WTC11 (cell line): ENCODE measurements around the gene KLRC2. TPM values are rescaled to one million over a fixed set of nuclear protein-coding genes. Genes with fewer than 3 reads are reported as not detected.

Source experiments
- ATAC-seq: fragments of 200-7000 bp; cut with Tn5 transposase; 2 replicates; pipeline ENCODE4 v1.10.0; 2021; ENCODE audit warnings: mild to moderate bottlenecking, moderate library complexity
- CTCF ChIA-PET: fragments of 300-600 bp; sonication (Branson Sonifier 250); formaldehyde crosslinking; loops from one replicate; lab custom pipeline; 2021; ENCODE audit warnings: antibody characterized with exemption; lab: Charles Lee
- POLR2A ChIA-PET: fragments of 350-600 bp; sonication (Branson Sonifier 250); formaldehyde crosslinking; loops from one replicate; lab custom pipeline; 2021; ENCODE audit warnings: antibody characterized with exemption; lab: Charles Lee
- DNase-seq: peaks from one replicate; pipeline ENCODE4 v3.0.0; 2021; ENCODE audit warnings: low spot score
- H3K27ac Mint-ChIP-seq: 2 replicates; pipeline ENCODE4 v1.8.0; 2021; ENCODE audit warnings: mixed read lengths
- H3K27me3 Mint-ChIP-seq: 2 replicates; pipeline ENCODE4 v1.8.0; 2021; ENCODE audit warnings: low read depth, mild to moderate bottlenecking, moderate library complexity, mixed read lengths
- H3K36me3 Mint-ChIP-seq: 2 replicates; pipeline ENCODE4 v1.8.0; 2021; ENCODE audit warnings: mixed read lengths
- H3K4me1 Mint-ChIP-seq: 2 replicates; pipeline ENCODE4 v1.8.0; 2022; ENCODE audit warnings: mixed read lengths
- H3K4me3 Mint-ChIP-seq: 2 replicates; pipeline ENCODE4 v1.8.0; 2021; ENCODE audit warnings: mild to moderate bottlenecking, moderate library complexity, mixed read lengths
- H3K9me3 Mint-ChIP-seq: 2 replicates; pipeline ENCODE4 v1.8.0; 2021; ENCODE audit warnings: mixed read lengths
- ATF1 ChIP-seq: sonication (generic); formaldehyde crosslinking; IDR thresholded peaks from 2 replicates; pipeline ENCODE4 v1.8.1; 2023; ENCODE audit warnings: mild to moderate bottlenecking, moderate library complexity, missing genetic modification reagents
- ATF3 ChIP-seq: sonication (generic); formaldehyde crosslinking; conservative IDR thresholded peaks from 2 replicates; pipeline ENCODE4 v1.8.1; 2022; ENCODE audit warnings: mild to moderate bottlenecking, missing genetic modification reagents
- ELF4 ChIP-seq: sonication (generic); formaldehyde crosslinking; IDR thresholded peaks from 2 replicates; pipeline ENCODE4 v1.8.1; 2022; ENCODE audit warnings: low read depth, mild to moderate bottlenecking, moderate library complexity, missing genetic modification reagents
- GRHL2 ChIP-seq: fragments of 250-450 bp; sonication (Bioruptor Pico); IDR thresholded peaks from 2 replicates; pipeline ENCODE4 v1.8.0; 2022; ENCODE audit warnings: mild to moderate bottlenecking, moderate library complexity; ENCODE audit not compliant: insufficient replicate concordance, severe bottlenecking
- GTF2I ChIP-seq: fragments of 250-450 bp; sonication (Bioruptor Pico); conservative IDR thresholded peaks from 2 replicates; pipeline ENCODE4 v1.4.0; 2021; ENCODE audit warnings: mild to moderate bottlenecking
- JAZF1 ChIP-seq: fragments of 250-450 bp; sonication (Bioruptor Pico); IDR thresholded peaks from 2 replicates; pipeline ENCODE4 v1.9.0; 2021; ENCODE audit warnings: moderate library complexity, mild to moderate bottlenecking, inconsistent platforms
- KAT7 ChIP-seq: sonication (generic); formaldehyde crosslinking; IDR thresholded peaks from 2 replicates; pipeline ENCODE4 v1.8.1; 2023; ENCODE audit warnings: missing genetic modification reagents, mild to moderate bottlenecking, borderline replicate concordance
- MXD4 ChIP-seq: fragments of 250-450 bp; sonication (Bioruptor Pico); IDR thresholded peaks from 2 replicates; pipeline ENCODE4 v1.8.0; 2021; ENCODE audit warnings: mild to moderate bottlenecking, moderate library complexity, borderline replicate concordance
- OVOL2 ChIP-seq: fragments of 250-450 bp; sonication (Bioruptor Pico); IDR thresholded peaks from 2 replicates; pipeline ENCODE4 v1.9.0; 2021; ENCODE audit warnings: mild to moderate bottlenecking, borderline replicate concordance
- SMAD4 ChIP-seq: sonication (generic); formaldehyde crosslinking; IDR thresholded peaks from 2 replicates; pipeline ENCODE4 v1.8.0; 2022; ENCODE audit warnings: mild to moderate bottlenecking, missing genetic modification reagents
- SP1 ChIP-seq: sonication (generic); formaldehyde crosslinking; conservative IDR thresholded peaks from 2 replicates; pipeline ENCODE4 v1.8.1; 2022; ENCODE audit warnings: missing genetic modification reagents
- TEAD4 ChIP-seq: sonication (generic); formaldehyde crosslinking; IDR thresholded peaks from 2 replicates; pipeline ENCODE4 v1.8.0; 2022; ENCODE audit warnings: mild to moderate bottlenecking, missing genetic modification reagents
- TP53 ChIP-seq: sonication (generic); formaldehyde crosslinking; IDR thresholded peaks from 2 replicates; pipeline ENCODE4 v1.8.1; 2023; ENCODE audit warnings: mild to moderate bottlenecking, missing genetic modification reagents
- ZBTB21 ChIP-seq: sonication (generic); formaldehyde crosslinking; IDR thresholded peaks from 2 replicates; pipeline ENCODE4 v1.8.1; 2023; ENCODE audit warnings: mild to moderate bottlenecking, missing genetic modification reagents, borderline replicate concordance
- ZNF317 ChIP-seq: sonication (generic); formaldehyde crosslinking; IDR thresholded peaks from 2 replicates; pipeline ENCODE4 v1.8.1; 2023; ENCODE audit warnings: low read depth, mild to moderate bottlenecking, moderate library complexity, missing genetic modification reagents, borderline replicate concordance
- ZNF396 ChIP-seq: fragments of 250-450 bp; sonication (Bioruptor Pico); IDR thresholded peaks from 2 replicates; pipeline ENCODE4 v1.8.0; 2021; ENCODE audit warnings: mild to moderate bottlenecking, moderate library complexity, borderline replicate concordance
- ZNF423 ChIP-seq: fragments of 250-450 bp; sonication (Bioruptor Pico); IDR thresholded peaks from 2 replicates; pipeline ENCODE4 v2.1.2; 2022; ENCODE audit warnings: mild to moderate bottlenecking, moderate library complexity
- ZNF671 ChIP-seq: fragments of 250-450 bp; sonication (Bioruptor Pico); IDR thresholded peaks from 2 replicates; pipeline ENCODE4 v1.8.0; 2021; ENCODE audit warnings: mild to moderate bottlenecking
- total RNA-seq: library from RNA; stranded (reverse); gene quantifications from 3 replicates; pipeline ENCODE4 v1.2.3, GENCODE V29; 2021
- TF ChIP-seq, protein P1 (sequence below): sonication (generic); formaldehyde crosslinking; IDR thresholded peaks from 2 replicates; pipeline ENCODE4 v1.8.1; 2023; ENCODE audit warnings: mild to moderate bottlenecking, missing genetic modification reagents, moderate library complexity
- TF ChIP-seq, protein P2 (sequence below): fragments of 250-450 bp; sonication (Bioruptor Pico); IDR thresholded peaks from 2 replicates; pipeline ENCODE4 v1.9.0; 2021; ENCODE audit warnings: mild to moderate bottlenecking
- TF ChIP-seq, protein P3 (sequence below): sonication (generic); formaldehyde crosslinking; IDR thresholded peaks from 2 replicates; pipeline ENCODE4 v1.8.0; 2023; ENCODE audit warnings: missing genetic modification reagents
- TF ChIP-seq, protein P4 (sequence below): fragments of 250-450 bp; sonication (Bioruptor Pico); IDR thresholded peaks from 2 replicates; pipeline ENCODE4 v1.9.0; 2021; ENCODE audit warnings: mild to moderate bottlenecking, borderline replicate concordance
- TF ChIP-seq, protein P5 (sequence below): sonication (generic); formaldehyde crosslinking; IDR thresholded peaks from 2 replicates; pipeline ENCODE4 v1.8.1; 2023; ENCODE audit warnings: mild to moderate bottlenecking, missing genetic modification reagents, moderate library complexity
- TF ChIP-seq, protein P6 (sequence below): sonication (generic); formaldehyde crosslinking; IDR thresholded peaks from 2 replicates; pipeline ENCODE4 v1.8.0; 2022; ENCODE audit warnings: mild to moderate bottlenecking, missing genetic modification reagents
- TF ChIP-seq, protein P7 (sequence below): fragments of 250-450 bp; sonication (Bioruptor Pico); IDR thresholded peaks from 2 replicates; pipeline ENCODE4 v1.8.0; 2021; ENCODE audit warnings: mild to moderate bottlenecking

The KLRC2 gene
- total RNA-seq, 1 experiment from 2014 or later, result not detected

DNA sequence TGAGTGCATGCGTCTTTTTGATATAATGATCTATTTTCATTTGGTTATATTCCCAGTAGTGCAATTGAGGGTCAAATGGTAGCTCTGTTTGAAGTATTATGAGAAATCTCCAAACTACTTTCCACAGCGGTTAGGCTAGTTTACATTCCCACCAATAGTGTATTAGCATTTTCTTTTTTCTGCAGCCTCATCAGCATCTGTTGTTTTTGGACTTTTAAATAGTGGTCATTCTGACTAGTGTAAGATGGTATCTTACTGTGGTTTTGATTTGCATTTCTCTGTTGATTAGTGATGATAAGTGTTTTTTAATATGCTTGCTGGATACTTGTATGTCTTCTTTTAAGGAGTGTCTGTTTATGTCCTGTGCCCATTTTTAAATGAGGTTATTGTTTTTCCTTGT is 21.0 kb upstream of the KLRC2 start:
- CTCF ChIA-PET, result interaction anchor here (0.6 kb wide), 1 partner anchor 11 kb away, joined by 3 read pairs; no protein-coding TSS in a partner anchor

DNA sequence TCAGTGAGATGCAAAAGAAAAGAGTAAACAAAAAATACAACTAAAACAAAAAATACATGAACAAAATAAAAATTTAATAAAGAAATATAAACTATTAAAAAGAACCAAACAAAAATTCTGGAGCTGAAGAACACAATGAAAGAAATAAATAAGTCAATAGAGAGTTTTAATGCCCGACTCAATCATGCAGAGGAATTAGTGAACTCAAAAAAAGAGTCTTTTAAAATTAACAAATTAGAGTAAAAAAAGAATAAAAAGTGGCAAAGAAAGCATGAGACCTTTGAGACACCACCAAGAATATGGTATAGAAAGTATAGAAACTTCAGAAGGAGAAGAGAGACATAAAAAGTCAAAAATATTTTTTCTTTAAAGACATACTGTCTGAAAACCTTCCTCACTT is 20.0 kb upstream of the KLRC2 start:
- H3K36me3 Mint-ChIP-seq, result peaks cover 29% of the 10 kb centered on the region
- DNase-seq (no peak), ATAC-seq (no peak)
- ChIA-PET POLR2A (no interaction called here), CTCF (no interaction called here)
- H3K9me3 Mint-ChIP-seq, result peaks cover 46% of the 10 kb centered on the region
- no peak overlapping the region for H3K4me3 Mint-ChIP-seq
- H3K27ac Mint-ChIP-seq, result no peak overlapping the region
- no peaks in the 10 kb centered on the region for H3K27me3 Mint-ChIP-seq
- H3K4me1 Mint-ChIP-seq, result peaks cover 17% of the 10 kb centered on the region
- TF ChIP-seq, protein P1, sequence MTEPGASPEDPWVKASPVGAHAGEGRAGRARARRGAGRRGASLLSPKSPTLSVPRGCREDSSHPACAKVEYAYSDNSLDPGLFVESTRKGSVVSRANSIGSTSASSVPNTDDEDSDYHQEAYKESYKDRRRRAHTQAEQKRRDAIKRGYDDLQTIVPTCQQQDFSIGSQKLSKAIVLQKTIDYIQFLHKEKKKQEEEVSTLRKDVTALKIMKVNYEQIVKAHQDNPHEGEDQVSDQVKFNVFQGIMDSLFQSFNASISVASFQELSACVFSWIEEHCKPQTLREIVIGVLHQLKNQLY (CRISPR knock-in tag), result no peak
- TF ChIP-seq MXD4 (CRISPR knock-in tag) (no peak), TP53 (CRISPR knock-in tag) (no peak), ZNF396 (CRISPR knock-in tag) (no peak), TEAD4 (CRISPR knock-in tag) (no peak), ZNF317 (CRISPR knock-in tag) (no peak), ELF4 (CRISPR knock-in tag) (no peak), GRHL2 (CRISPR knock-in tag) (no peak), GTF2I (CRISPR knock-in tag) (no peak), ZNF671 (CRISPR knock-in tag) (no peak), ATF1 (CRISPR knock-in tag) (no peak), ZBTB21 (CRISPR knock-in tag) (no peak), SP1 (CRISPR knock-in tag) (no peak)
- TF ChIP-seq, protein P2, sequence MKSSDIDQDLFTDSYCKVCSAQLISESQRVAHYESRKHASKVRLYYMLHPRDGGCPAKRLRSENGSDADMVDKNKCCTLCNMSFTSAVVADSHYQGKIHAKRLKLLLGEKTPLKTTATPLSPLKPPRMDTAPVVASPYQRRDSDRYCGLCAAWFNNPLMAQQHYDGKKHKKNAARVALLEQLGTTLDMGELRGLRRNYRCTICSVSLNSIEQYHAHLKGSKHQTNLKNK (CRISPR knock-in tag), result no peak
- TF ChIP-seq, protein P3, sequence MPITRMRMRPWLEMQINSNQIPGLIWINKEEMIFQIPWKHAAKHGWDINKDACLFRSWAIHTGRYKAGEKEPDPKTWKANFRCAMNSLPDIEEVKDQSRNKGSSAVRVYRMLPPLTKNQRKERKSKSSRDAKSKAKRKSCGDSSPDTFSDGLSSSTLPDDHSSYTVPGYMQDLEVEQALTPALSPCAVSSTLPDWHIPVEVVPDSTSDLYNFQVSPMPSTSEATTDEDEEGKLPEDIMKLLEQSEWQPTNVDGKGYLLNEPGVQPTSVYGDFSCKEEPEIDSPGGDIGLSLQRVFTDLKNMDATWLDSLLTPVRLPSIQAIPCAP (CRISPR knock-in tag), result no peak

More for the DNA sequence above, 21.0 kb upstream of the KLRC2 start:
- H3K27ac Mint-ChIP-seq, result no peak overlapping the region
- no peak for TF ChIP-seq ZNF423
- TF ChIP-seq, protein P4, sequence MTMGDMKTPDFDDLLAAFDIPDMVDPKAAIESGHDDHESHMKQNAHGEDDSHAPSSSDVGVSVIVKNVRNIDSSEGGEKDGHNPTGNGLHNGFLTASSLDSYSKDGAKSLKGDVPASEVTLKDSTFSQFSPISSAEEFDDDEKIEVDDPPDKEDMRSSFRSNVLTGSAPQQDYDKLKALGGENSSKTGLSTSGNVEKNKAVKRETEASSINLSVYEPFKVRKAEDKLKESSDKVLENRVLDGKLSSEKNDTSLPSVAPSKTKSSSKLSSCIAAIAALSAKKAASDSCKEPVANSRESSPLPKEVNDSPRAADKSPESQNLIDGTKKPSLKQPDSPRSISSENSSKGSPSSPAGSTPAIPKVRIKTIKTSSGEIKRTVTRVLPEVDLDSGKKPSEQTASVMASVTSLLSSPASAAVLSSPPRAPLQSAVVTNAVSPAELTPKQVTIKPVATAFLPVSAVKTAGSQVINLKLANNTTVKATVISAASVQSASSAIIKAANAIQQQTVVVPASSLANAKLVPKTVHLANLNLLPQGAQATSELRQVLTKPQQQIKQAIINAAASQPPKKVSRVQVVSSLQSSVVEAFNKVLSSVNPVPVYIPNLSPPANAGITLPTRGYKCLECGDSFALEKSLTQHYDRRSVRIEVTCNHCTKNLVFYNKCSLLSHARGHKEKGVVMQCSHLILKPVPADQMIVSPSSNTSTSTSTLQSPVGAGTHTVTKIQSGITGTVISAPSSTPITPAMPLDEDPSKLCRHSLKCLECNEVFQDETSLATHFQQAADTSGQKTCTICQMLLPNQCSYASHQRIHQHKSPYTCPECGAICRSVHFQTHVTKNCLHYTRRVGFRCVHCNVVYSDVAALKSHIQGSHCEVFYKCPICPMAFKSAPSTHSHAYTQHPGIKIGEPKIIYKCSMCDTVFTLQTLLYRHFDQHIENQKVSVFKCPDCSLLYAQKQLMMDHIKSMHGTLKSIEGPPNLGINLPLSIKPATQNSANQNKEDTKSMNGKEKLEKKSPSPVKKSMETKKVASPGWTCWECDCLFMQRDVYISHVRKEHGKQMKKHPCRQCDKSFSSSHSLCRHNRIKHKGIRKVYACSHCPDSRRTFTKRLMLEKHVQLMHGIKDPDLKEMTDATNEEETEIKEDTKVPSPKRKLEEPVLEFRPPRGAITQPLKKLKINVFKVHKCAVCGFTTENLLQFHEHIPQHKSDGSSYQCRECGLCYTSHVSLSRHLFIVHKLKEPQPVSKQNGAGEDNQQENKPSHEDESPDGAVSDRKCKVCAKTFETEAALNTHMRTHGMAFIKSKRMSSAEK (CRISPR knock-in tag), result no peak
- TF ChIP-seq, protein P5, sequence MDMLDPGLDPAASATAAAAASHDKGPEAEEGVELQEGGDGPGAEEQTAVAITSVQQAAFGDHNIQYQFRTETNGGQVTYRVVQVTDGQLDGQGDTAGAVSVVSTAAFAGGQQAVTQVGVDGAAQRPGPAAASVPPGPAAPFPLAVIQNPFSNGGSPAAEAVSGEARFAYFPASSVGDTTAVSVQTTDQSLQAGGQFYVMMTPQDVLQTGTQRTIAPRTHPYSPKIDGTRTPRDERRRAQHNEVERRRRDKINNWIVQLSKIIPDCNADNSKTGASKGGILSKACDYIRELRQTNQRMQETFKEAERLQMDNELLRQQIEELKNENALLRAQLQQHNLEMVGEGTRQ (CRISPR knock-in tag), result no peak
- TF ChIP-seq, protein P6, sequence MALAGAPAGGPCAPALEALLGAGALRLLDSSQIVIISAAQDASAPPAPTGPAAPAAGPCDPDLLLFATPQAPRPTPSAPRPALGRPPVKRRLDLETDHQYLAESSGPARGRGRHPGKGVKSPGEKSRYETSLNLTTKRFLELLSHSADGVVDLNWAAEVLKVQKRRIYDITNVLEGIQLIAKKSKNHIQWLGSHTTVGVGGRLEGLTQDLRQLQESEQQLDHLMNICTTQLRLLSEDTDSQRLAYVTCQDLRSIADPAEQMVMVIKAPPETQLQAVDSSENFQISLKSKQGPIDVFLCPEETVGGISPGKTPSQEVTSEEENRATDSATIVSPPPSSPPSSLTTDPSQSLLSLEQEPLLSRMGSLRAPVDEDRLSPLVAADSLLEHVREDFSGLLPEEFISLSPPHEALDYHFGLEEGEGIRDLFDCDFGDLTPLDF (CRISPR knock-in tag), result no peak
- TF ChIP-seq ATF3 (CRISPR knock-in tag), result no peak
- TF ChIP-seq JAZF1 (CRISPR knock-in tag), result no peak
- TF ChIP-seq GRHL2 (CRISPR knock-in tag), result no peak
- no peak for TF ChIP-seq OVOL2 (CRISPR knock-in tag)
- TF ChIP-seq SP1 (CRISPR knock-in tag), result no peak
- TF ChIP-seq, protein P7, sequence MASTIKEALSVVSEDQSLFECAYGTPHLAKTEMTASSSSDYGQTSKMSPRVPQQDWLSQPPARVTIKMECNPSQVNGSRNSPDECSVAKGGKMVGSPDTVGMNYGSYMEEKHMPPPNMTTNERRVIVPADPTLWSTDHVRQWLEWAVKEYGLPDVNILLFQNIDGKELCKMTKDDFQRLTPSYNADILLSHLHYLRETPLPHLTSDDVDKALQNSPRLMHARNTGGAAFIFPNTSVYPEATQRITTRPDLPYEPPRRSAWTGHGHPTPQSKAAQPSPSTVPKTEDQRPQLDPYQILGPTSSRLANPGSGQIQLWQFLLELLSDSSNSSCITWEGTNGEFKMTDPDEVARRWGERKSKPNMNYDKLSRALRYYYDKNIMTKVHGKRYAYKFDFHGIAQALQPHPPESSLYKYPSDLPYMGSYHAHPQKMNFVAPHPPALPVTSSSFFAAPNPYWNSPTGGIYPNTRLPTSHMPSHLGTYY (CRISPR knock-in tag), result no peak
- TF ChIP-seq KAT7 (CRISPR knock-in tag), result no peak
- TF ChIP-seq SMAD4, result no peak
- TF ChIP-seq, all 79 proteins: peak for 0
- no peak overlapping the region for H3K4me3 Mint-ChIP-seq
- ATAC-seq, result no peak
- H3K27me3 Mint-ChIP-seq, result no peaks in the 10 kb centered on the region
- DNase-seq, result no peak
- H3K4me1 Mint-ChIP-seq, result peaks cover 17% of the 10 kb centered on the region
- H3K9me3 Mint-ChIP-seq, result peaks cover 49% of the 10 kb centered on the region
- POLR2A ChIA-PET, result no interaction called here
- peaks cover 29% of the 10 kb centered on the region for H3K36me3 Mint-ChIP-seq
